Small intestine (tissue), 16 donors: ENCODE data around the gene RIOK3. TPM values are rescaled to one million over a fixed set of nuclear protein-coding genes. Genes with fewer than 3 reads are reported as not detected.

Experiments
- DNase-seq, 2 donors: peaks; one replicate each; pipeline versions ENCODE4 v3.0.0 to v3.0.0-alpha.2; 2013
- FAIRE-seq: peaks from 2 replicates; lab custom pipeline; 2012; peaks lifted over from hg19 to GRCh38; lab: Jason Lieb, UNC
- H3K27ac ChIP-seq, 3 donors: one replicate each; pipeline ENCODE4 v1.5.1; 2013; ENCODE audit warnings: low read length in 2 of 3, mild to moderate bottlenecking in 2 of 3, control low read depth in 1 of 3, inconsistent platforms in 1 of 3, low read depth in 1 of 3, moderate library complexity in 1 of 3
- H3K27me3 ChIP-seq, 3 donors: one replicate each; pipeline ENCODE4 v1.6.1; 2013; ENCODE audit warnings: low read length in 3 of 3, inconsistent platforms in 1 of 3; ENCODE audit not compliant: control insufficient read depth in 3 of 3, insufficient read depth in 3 of 3
- H3K36me3 ChIP-seq, 3 donors: one replicate each; pipeline ENCODE4 v1.6.1; 2013; ENCODE audit warnings: low read length in 3 of 3, inconsistent platforms in 1 of 3, low read depth in 1 of 3, mild to moderate bottlenecking in 1 of 3, moderate library complexity in 1 of 3; ENCODE audit not compliant: control insufficient read depth in 3 of 3, insufficient read depth in 2 of 3
- H3K4me1 ChIP-seq, 3 donors: one replicate each; pipeline ENCODE4 v1.6.1; 2013; ENCODE audit warnings: low read length in 2 of 3, inconsistent platforms in 1 of 3, low read depth in 1 of 3, mild to moderate bottlenecking in 1 of 3, moderate library complexity in 1 of 3; ENCODE audit not compliant: control insufficient read depth in 3 of 3, insufficient read depth in 2 of 3
- H3K4me3 ChIP-seq, 3 donors: one replicate each; pipeline ENCODE4 v1.5.1; 2013; ENCODE audit warnings: low read length in 3 of 3, control low read depth in 1 of 3, inconsistent platforms in 1 of 3, low read depth in 1 of 3, mild to moderate bottlenecking in 1 of 3, moderate library complexity in 1 of 3
- H3K9me3 ChIP-seq, 2 donors: one replicate each; pipeline ENCODE4 v1.6.1; 2013; ENCODE audit warnings: low read depth in 1 of 2, low read length in 1 of 2; ENCODE audit not compliant: control insufficient read depth in 2 of 2, insufficient read depth in 1 of 2
- WGBS, 3 donors: extraction: QIAGEN DNeasy Blood & Tissue Kit; methylation state at CpG; one replicate each; pipeline ENCODE4 v1.1.7; 2013; 5-methylcytosine and 5-hydroxymethylcytosine counted together
- long read RNA-seq, 10 donors: transcript quantifications; one replicate each; lab custom pipeline, GENCODE V29; 2026
- polyA plus RNA-seq, 4 donors: library from polyadenylated mRNA; stranded (reverse) in 3 of 4; unstranded in 1 of 4; fragments of 200-250 nt in 3 of 4; fragments of 120-200 nt in 1 of 4; gene quantifications; one replicate each; pipeline versions ENCODE4 v1.2.1 to v1.2.3, GENCODE V29; 2013
- donor health status: healthy with polysubstance abuse.
- donor health status: control.
- donor health status: control.
- donor health status: Bipolar disorder and iron deficiency.
- donor health status: healthy.

Gene RIOK3
- 100 to 1,000 TPM in 2 of 4 donors, 10 to 100 TPM in 2; 41.0 to 215 (median 146) TPM for polyA plus RNA-seq
- long read RNA-seq, donor 1 = 0 reads
- long read RNA-seq, donor 2, full-length matches to known transcripts = 9 of 18 reads
- long read RNA-seq, donor 2, partial matches to known transcripts = 9 of 18 reads
- long read RNA-seq, donor 2, other reads (novel, unspliced or antisense) = 0 of 18 reads
- long read RNA-seq, donor 3, full-length matches to known transcripts = 6 of 18 reads
- long read RNA-seq, donor 3, partial matches to known transcripts = 12 of 18 reads
- long read RNA-seq, donor 3, other reads (novel, unspliced or antisense) = 0 of 18 reads
- long read RNA-seq, donor 4, partial matches to known transcripts = 0 of 1 reads
- long read RNA-seq, donor 4, other reads (novel, unspliced or antisense) = 0 of 1 reads
- long read RNA-seq, donor 5, partial matches to known transcripts = 0 of 1 reads
- long read RNA-seq, donor 5, other reads (novel, unspliced or antisense) = 0 of 1 reads
- long read RNA-seq, donor 6, full-length matches to known transcripts = 12 of 25 reads
- long read RNA-seq, donor 6, partial matches to known transcripts = 13 of 25 reads
- long read RNA-seq, donor 6, other reads (novel, unspliced or antisense) = 0 of 25 reads
- long read RNA-seq, donor 7, full-length matches to known transcripts = 18 of 18 reads
- long read RNA-seq, donor 7, partial matches to known transcripts = 0 of 18 reads
- long read RNA-seq, donor 7, other reads (novel, unspliced or antisense) = 0 of 18 reads
- long read RNA-seq, donor 8, full-length matches to known transcripts = 2 of 2 reads
- long read RNA-seq, donor 8, partial matches to known transcripts = 0 of 2 reads
- long read RNA-seq, donor 8, other reads (novel, unspliced or antisense) = 0 of 2 reads
- long read RNA-seq, donor 9, full-length matches to known transcripts = 3 of 3 reads
- long read RNA-seq, donor 9, partial matches to known transcripts = 0 of 3 reads
- long read RNA-seq, donor 9, other reads (novel, unspliced or antisense) = 0 of 3 reads
- long read RNA-seq, donor 10, full-length matches to known transcripts = 15 of 24 reads
- long read RNA-seq, donor 10, partial matches to known transcripts = 9 of 24 reads
- long read RNA-seq, donor 10, other reads (novel, unspliced or antisense) = 0 of 24 reads

- FAIRE-seq (no peak), DNase-seq (peak; percentile 99)
- H3K27me3 ChIP-seq = no peaks in the 10 kb centered on the region
- 0 to 1% (median 0%) methylated on average over 54 to 60 of the region's 60 CpGs for WGBS, 3 donors
- peak within 1 kb of the TSS; percentile 90 to 100 (median 94) for H3K27ac ChIP-seq
- H3K4me1 ChIP-seq = peaks cover under 1 to 9% (median 6%) of the 10 kb centered on the region in 3 donors
- peak within 1 kb of the TSS; percentile 81 to 88 (median 84) for H3K4me3 ChIP-seq
- H3K9me3 ChIP-seq = no peaks in the 10 kb centered on the region
- H3K36me3 ChIP-seq = peaks cover 0 to 12% (median 2%) of the 10 kb centered on the region in 3 donors
Observed at GRCh38 chr18:23452728-23453679, at the start of gene RIOK3. RIOK3 (plus strand) TSS chr18:23453287; CDS start chr18:23453440, 153 bp downstream.

- H3K4me3 ChIP-seq = no peak overlapping the region
- peaks cover 0 to 38% (median 0%) of the 10 kb centered on the region in 3 donors for H3K4me1 ChIP-seq
- FAIRE-seq = no peak
- H3K9me3 ChIP-seq = peaks cover 0 to 8% of the 10 kb centered on the region in 2 donors
- no peaks in the 10 kb centered on the region for H3K36me3 ChIP-seq
- no peaks in the 10 kb centered on the region for H3K27me3 ChIP-seq
- no peak for DNase-seq
- no peak overlapping the region for H3K27ac ChIP-seq
- WGBS, 3 donors = 95 to 98% (median 96%) methylated on average over 8 of the region's 8 CpGs
Observed at GRCh38 chr18:23403310-23403709, 49.8 kb upstream of the RIOK3 start.

- 95 to 100% (median 100%) methylated on average over 1 of the region's 1 CpG for WGBS, 3 donors
- no peaks in the 10 kb centered on the region for H3K36me3 ChIP-seq
- H3K4me3 ChIP-seq = no peak overlapping the region
- H3K27me3 ChIP-seq = no peaks in the 10 kb centered on the region
- FAIRE-seq (no peak), DNase-seq (peak in 1 of 2 donors; percentile 35)
- H3K4me1 ChIP-seq = peaks cover 0 to 35% (median 0%) of the 10 kb centered on the region in 3 donors
- H3K27ac ChIP-seq = peak overlapping the region in 1 of 3 donors; percentile 72
- H3K9me3 ChIP-seq = peaks cover 0 to 8% of the 10 kb centered on the region in 2 donors
Observed at GRCh38 chr18:23405636-23406035, 47.5 kb upstream of the RIOK3 start.

DNA sequence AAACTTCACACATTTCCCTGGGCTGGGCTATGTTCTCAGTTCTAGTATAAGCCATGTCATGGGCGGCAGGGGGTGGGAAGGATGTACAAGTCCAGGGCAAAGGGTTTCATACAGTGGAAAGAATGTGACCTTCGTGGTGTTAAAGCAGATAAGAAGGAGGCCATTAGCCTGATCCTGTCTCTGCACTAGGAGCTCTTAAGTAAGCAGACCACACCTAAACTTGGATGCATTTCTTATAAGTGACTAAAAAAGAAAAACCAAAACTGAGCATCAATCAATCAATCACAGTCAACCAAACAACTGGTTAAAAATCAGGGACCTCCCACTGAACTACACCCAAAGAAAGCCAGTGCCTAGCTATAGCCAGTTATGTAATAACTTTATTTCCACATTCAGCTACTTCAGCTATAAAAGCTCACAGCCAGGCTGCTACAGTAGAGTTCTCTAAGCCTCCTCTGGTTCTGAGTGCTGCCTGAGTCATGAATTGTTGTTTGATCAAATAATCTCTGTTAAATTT, 46.8 kb upstream of the RIOK3 start:
- Histone ChIP-seq H3K4me1 (peaks cover 0 to 28% (median 0%) of the 10 kb centered on the region in 3 donors), H3K27ac (peak overlapping the region in 1 of 3 donors; percentile 72), H3K27me3 (no peaks in the 10 kb centered on the region), H3K4me3 (no peak overlapping the region), H3K36me3 (no peaks in the 10 kb centered on the region), H3K9me3 (peaks cover 0 to 8% of the 10 kb centered on the region in 2 donors)
- 35 to 55% (median 40%) methylated on average over 2 of the region's 2 CpGs for WGBS, 3 donors
- FAIRE-seq (no peak), DNase-seq (peak; percentile 77 to 81)

- H3K27me3 ChIP-seq = no peaks in the 10 kb centered on the region
- H3K4me3 ChIP-seq = no peak overlapping the region
- H3K36me3 ChIP-seq = peaks cover 0 to 3% (median 2%) of the 10 kb centered on the region in 3 donors
- no peak for DNase-seq
- H3K4me1 ChIP-seq = peaks cover 0 to 2% (median 0%) of the 10 kb centered on the region in 3 donors
- 25 to 57% (median 45%) methylated on average over 3 of the region's 3 CpGs for WGBS, 3 donors
- FAIRE-seq = no peak
- no peaks in the 10 kb centered on the region for H3K9me3 ChIP-seq
- H3K27ac ChIP-seq = no peak overlapping the region
Observed at GRCh38 chr18:23412351-23412964, 40.6 kb upstream of the RIOK3 start.

GRCh38 chr18:23415515-23415914, 37.6 kb upstream of the RIOK3 start:
- H3K9me3 ChIP-seq = no peaks in the 10 kb centered on the region
- FAIRE-seq (no peak), DNase-seq (no peak)
- 84 to 88% (median 86%) methylated on average over 4 of the region's 4 CpGs for WGBS, 3 donors
- no peak overlapping the region for H3K4me3 ChIP-seq
- peaks cover 0 to 8% (median 2%) of the 10 kb centered on the region in 3 donors for H3K36me3 ChIP-seq
- peaks cover 0 to 2% (median 0%) of the 10 kb centered on the region in 3 donors for H3K4me1 ChIP-seq
- H3K27me3 ChIP-seq = no peaks in the 10 kb centered on the region
- no peak overlapping the region for H3K27ac ChIP-seq

DNA sequence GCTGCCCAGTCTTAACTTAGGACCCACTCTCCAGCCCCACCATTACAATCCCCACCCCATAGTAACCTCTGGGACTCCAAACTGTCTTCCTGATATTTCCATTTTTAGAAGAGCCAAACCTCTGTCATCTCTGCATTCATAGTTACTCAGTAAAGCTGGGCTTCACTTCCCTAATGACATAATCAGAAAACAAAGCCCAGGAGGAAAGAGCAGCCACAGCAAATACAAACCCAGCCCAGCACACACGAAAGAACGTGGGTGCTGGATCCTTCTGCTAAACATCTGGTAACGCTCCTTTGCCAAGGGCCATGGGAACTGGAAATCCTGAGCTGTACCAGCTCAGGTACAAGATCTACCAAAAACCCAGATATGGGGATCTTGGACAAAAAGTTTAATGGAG, 36.8 kb upstream of the RIOK3 start:
- H3K9me3 ChIP-seq = no peaks in the 10 kb centered on the region
- peaks cover 0 to 8% (median 2%) of the 10 kb centered on the region in 3 donors for H3K36me3 ChIP-seq
- no peaks in the 10 kb centered on the region for H3K27me3 ChIP-seq
- 77 to 84% (median 83%) methylated on average over 3 of the region's 3 CpGs for WGBS, 3 donors
- FAIRE-seq (no peak), DNase-seq (no peak)
- peak overlapping the region in 1 of 3 donors; percentile 21 for H3K27ac ChIP-seq
- H3K4me3 ChIP-seq = no peak overlapping the region
- H3K4me1 ChIP-seq = peaks cover 0 to 4% (median 0%) of the 10 kb centered on the region in 3 donors
